Keratinocyte (primary cell): ENCODE measurements around the gene NSG1. TPM values are rescaled to one million over a fixed set of nuclear protein-coding genes. Genes with fewer than 3 reads are reported as not detected.

Experiments
- DNase-seq: peaks from one replicate; pipeline ENCODE4 v3.0.0-alpha.2; 2011; ENCODE audit warnings: low read depth, missing footprints, low spot score
- FAIRE-seq: peaks from 2 replicates; lab custom pipeline; 2011; peaks lifted over from hg19 to GRCh38; lab: Jason Lieb, UNC
- H2AFZ ChIP-seq: 2 replicates; pipeline ENCODE4 v1.6.0; 2012; ENCODE audit warnings: low read length, control low read depth, inconsistent platforms; ENCODE audit not compliant: control insufficient read depth
- H3K27ac ChIP-seq: 2 replicates; pipeline ENCODE4 v1.5.1; 2011; ENCODE audit warnings: low read length; ENCODE audit not compliant: control insufficient read depth, insufficient read depth
- H3K27me3 ChIP-seq: 3 replicates; pipeline ENCODE4 v1.6.0; 2011; ENCODE audit warnings: low read length; ENCODE audit not compliant: control insufficient read depth, insufficient read depth; ENCODE audit errors: extremely low read depth
- H3K36me3 ChIP-seq, 2 experiments: 2 replicates in 1 of 2; 3 replicates in 1 of 2; pipeline ENCODE4 v1.5.1; 2011; ENCODE audit warnings: low read length in 2 of 2, mild to moderate bottlenecking in 1 of 2; ENCODE audit not compliant: control insufficient read depth in 2 of 2, insufficient read depth in 2 of 2; ENCODE audit errors: extremely low read depth in 1 of 2
- H3K4me1 ChIP-seq: 3 replicates; pipeline ENCODE4 v1.5.1; 2011; ENCODE audit warnings: low read length; ENCODE audit not compliant: control insufficient read depth, insufficient read depth; ENCODE audit errors: extremely low read depth
- H3K4me2 ChIP-seq: 3 replicates; pipeline ENCODE4 v1.6.0; 2011; ENCODE audit warnings: low read depth, low read length; ENCODE audit not compliant: control insufficient read depth, insufficient read depth; ENCODE audit errors: extremely low read depth
- H3K4me3 ChIP-seq, 3 experiments: fragments of 200-600 bp in 1 of 3; sonication (generic) in 1 of 3; 2 replicates in 2 of 3; 3 replicates in 1 of 3; pipeline ENCODE4 v1.5.1; 2011 to 2016; ENCODE audit warnings: low read length in 3 of 3, mild to moderate bottlenecking in 3 of 3, control low read depth in 2 of 3, inconsistent platforms in 1 of 3, low read depth in 1 of 3, mixed read lengths in 1 of 3, mixed run types in 1 of 3, moderate library complexity in 1 of 3; ENCODE audit not compliant: control insufficient read depth in 2 of 3, insufficient read depth in 2 of 3; ENCODE audit errors: extremely low read depth in 1 of 3
- H3K79me2 ChIP-seq: 2 replicates; pipeline ENCODE4 v1.6.0; 2012; ENCODE audit warnings: low read length; ENCODE audit not compliant: control insufficient read depth, insufficient read depth
- H3K9ac ChIP-seq: 3 replicates; pipeline ENCODE4 v1.6.0; 2011; ENCODE audit warnings: low read length; ENCODE audit not compliant: control insufficient read depth, insufficient read depth; ENCODE audit errors: extremely low read depth
- H3K9me1 ChIP-seq: 3 replicates; pipeline ENCODE4 v1.6.0; 2011; ENCODE audit warnings: low read length; ENCODE audit not compliant: control insufficient read depth, insufficient read depth; ENCODE audit errors: extremely low read depth
- H3K9me3 ChIP-seq: 2 replicates; pipeline ENCODE4 v1.5.1; 2012; ENCODE audit warnings: low read depth, low read length; ENCODE audit not compliant: control insufficient read depth
- H4K20me1 ChIP-seq: 3 replicates; pipeline ENCODE4 v1.6.0; 2011; ENCODE audit warnings: low read length; ENCODE audit not compliant: control insufficient read depth, insufficient read depth; ENCODE audit errors: extremely low read depth
- EZH2 ChIP-seq: IDR thresholded peaks from one replicate; pipeline ENCODE4 v1.6.1; 2012; ENCODE audit warnings: inconsistent platforms, mild to moderate bottlenecking, low read length, moderate library complexity
- dilution Hi-C: fragments of 300-500 bp; cut with MboI; formaldehyde crosslinking; loops from one replicate; pipeline ENCODE4 v1.7.0; 2020; ENCODE audit warnings: low sequenced_read_pairs; ENCODE audit not compliant: extremely low pct_ligation_motif_present
- polyA plus RNA-seq, 5 experiments: library from polyadenylated mRNA; depleted of rRNA in 3 of 5; stranded (reverse) in 3 of 5; stranded (forward) in 1 of 5; unstranded in 1 of 5; fragments of >200 nt; gene quantifications; 1 replicate in 1 of 5; 2 replicates in 3 of 5; 3 replicates in 1 of 5; pipeline versions ENCODE4 v1.2.1 to v1.2.3, GENCODE V29; 2011 to 2012; ENCODE audit warnings: missing spikeins in 2 of 5, low read depth in 1 of 5, low replicate concordance in 1 of 5
- TF ChIP-seq, protein P1 (sequence below), 3 experiments: IDR thresholded peaks in 1 of 3; conservative IDR thresholded peaks in 1 of 3; optimal IDR thresholded peaks in 1 of 3; 2 replicates in 2 of 3; 3 replicates in 1 of 3; pipeline versions ENCODE3 to v1.5.1; 2011; ENCODE audit warnings: low read length in 3 of 3, mild to moderate bottlenecking in 3 of 3, moderate library complexity in 2 of 3, control low read depth in 1 of 3, inconsistent platforms in 1 of 3; ENCODE audit not compliant: insufficient read depth in 2 of 3; ENCODE audit errors: extremely low read depth in 1 of 3

NSG1 gene
- polyA plus RNA-seq, 1 donor (not counting 4 experiments of a cell fraction or from before 2014, with no cell fraction given) = 49.3 TPM

DNA sequence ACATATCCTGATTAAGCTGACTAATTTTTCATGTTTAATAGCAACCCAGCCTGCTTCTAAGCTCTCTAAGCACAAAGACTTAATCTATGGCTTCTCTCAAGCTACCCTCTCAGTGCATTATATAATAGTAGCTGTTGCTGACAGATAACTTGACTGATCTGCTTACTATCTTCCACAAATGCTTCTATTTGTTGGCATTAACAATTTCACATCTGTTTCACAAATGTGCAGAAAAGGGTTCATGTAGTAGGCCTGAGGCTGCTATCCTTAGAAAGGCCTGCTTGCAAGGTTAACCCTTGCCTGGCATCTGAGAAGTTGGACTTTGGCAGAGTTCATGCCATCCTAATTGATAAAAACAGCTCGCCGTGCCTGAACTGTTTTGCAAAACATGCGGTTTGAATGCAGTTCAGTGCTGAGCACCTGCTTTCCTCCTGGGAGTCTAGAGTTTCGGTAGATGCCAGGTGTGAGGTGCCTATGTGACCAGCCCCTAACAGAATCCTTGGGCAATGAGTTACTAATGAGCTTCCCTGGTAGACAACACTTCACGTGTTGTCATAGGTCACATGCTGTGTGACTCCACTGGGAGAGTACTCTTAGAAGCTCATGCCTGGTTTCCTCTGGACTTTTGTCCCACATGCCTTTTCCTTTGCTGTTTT, 68.4 kb downstream of the NSG1 start:
- FAIRE-seq (no peak), DNase-seq (no peak)
- Histone ChIP-seq H3K9ac (no peak overlapping the region), H3K36me3 (peaks cover 8 to 12% of the 10 kb centered on the region in 2 experiments), H3K4me3 (no peak overlapping the region), H2AFZ (no peak overlapping the region), H3K4me1 (no peaks in the 10 kb centered on the region), H3K9me1 (no peaks in the 10 kb centered on the region), H3K9me3 (no peaks in the 10 kb centered on the region), H3K27me3 (no peaks in the 10 kb centered on the region), H3K79me2 (no peaks in the 10 kb centered on the region), H3K4me2 (no peak overlapping the region), H3K27ac (no peak overlapping the region), H4K20me1 (no peaks in the 10 kb centered on the region)
- dilution Hi-C loops = no loop called here
- TF ChIP-seq EZH2 = no peak
- TF ChIP-seq, protein P1, sequence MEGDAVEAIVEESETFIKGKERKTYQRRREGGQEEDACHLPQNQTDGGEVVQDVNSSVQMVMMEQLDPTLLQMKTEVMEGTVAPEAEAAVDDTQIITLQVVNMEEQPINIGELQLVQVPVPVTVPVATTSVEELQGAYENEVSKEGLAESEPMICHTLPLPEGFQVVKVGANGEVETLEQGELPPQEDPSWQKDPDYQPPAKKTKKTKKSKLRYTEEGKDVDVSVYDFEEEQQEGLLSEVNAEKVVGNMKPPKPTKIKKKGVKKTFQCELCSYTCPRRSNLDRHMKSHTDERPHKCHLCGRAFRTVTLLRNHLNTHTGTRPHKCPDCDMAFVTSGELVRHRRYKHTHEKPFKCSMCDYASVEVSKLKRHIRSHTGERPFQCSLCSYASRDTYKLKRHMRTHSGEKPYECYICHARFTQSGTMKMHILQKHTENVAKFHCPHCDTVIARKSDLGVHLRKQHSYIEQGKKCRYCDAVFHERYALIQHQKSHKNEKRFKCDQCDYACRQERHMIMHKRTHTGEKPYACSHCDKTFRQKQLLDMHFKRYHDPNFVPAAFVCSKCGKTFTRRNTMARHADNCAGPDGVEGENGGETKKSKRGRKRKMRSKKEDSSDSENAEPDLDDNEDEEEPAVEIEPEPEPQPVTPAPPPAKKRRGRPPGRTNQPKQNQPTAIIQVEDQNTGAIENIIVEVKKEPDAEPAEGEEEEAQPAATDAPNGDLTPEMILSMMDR (optimal IDR thresholded peaks at IDR 0.05 in 1 of 3, IDR thresholded peaks at IDR 0.05 in 1 of 3, conservative IDR thresholded peaks at IDR 0.05 in 1 of 3; ENCODE audit: extremely low read depth in 1 of 3, insufficient read depth in 2 of 3, low read length in 3 of 3) = no peak

DNA sequence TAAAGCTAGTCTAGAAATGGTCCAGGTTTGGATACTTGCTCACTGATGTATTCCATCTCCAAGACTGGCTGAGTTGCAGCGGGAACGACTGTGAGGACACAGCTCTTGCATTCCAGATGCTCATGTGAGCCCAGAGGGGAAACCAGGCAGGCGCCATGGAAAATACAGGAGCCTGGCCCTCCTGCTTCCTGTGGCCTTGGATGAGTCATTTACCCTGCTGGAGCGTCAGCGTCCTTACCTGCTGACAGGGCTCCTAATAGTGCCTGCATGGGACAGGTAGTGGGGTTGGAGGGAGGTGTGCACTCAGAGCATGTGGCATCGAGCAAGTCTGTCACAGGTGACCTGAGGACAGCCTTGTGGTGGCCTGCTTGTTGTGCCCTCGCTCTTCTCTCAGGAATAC, 69.4 kb downstream of the NSG1 start:
- TF ChIP-seq, protein P1 (optimal IDR thresholded peaks at IDR 0.05 in 1 of 3, IDR thresholded peaks at IDR 0.05 in 1 of 3, conservative IDR thresholded peaks at IDR 0.05 in 1 of 3; ENCODE audit: extremely low read depth in 1 of 3, insufficient read depth in 2 of 3, low read length in 3 of 3) = no peak
- TF ChIP-seq EZH2 = no peak
- no peaks in the 10 kb centered on the region for H4K20me1 ChIP-seq
- no peaks in the 10 kb centered on the region for H3K9me1 ChIP-seq
- dilution Hi-C loops = no loop called here
- H3K36me3 ChIP-seq = peaks cover 8 to 12% of the 10 kb centered on the region in 2 experiments
- no peak overlapping the region for H3K4me3 ChIP-seq
- DNase-seq = no peak
- H2AFZ ChIP-seq = no peak overlapping the region
- no peaks in the 10 kb centered on the region for H3K79me2 ChIP-seq
- no peak for FAIRE-seq
- H3K4me1 ChIP-seq = no peaks in the 10 kb centered on the region
- no peaks in the 10 kb centered on the region for H3K9me3 ChIP-seq
- H3K27ac ChIP-seq = no peak overlapping the region
- no peak overlapping the region for H3K9ac ChIP-seq
- H3K4me2 ChIP-seq = no peak overlapping the region
- H3K27me3 ChIP-seq = no peaks in the 10 kb centered on the region
